GM18508 (cell line): ENCODE measurements around the gene GPR12.

Experiments used
- ATAC-seq: cut with Tn5 transposase; IDR thresholded peaks from one replicate; pipeline ENCODE4 v1.9.1; 2021; ENCODE audit warnings: moderate number of reproducible peaks; ENCODE audit not compliant: insufficient read depth, unreplicated experiment

Gene GPR12, protein sequence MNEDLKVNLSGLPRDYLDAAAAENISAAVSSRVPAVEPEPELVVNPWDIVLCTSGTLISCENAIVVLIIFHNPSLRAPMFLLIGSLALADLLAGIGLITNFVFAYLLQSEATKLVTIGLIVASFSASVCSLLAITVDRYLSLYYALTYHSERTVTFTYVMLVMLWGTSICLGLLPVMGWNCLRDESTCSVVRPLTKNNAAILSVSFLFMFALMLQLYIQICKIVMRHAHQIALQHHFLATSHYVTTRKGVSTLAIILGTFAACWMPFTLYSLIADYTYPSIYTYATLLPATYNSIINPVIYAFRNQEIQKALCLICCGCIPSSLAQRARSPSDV

DNA sequence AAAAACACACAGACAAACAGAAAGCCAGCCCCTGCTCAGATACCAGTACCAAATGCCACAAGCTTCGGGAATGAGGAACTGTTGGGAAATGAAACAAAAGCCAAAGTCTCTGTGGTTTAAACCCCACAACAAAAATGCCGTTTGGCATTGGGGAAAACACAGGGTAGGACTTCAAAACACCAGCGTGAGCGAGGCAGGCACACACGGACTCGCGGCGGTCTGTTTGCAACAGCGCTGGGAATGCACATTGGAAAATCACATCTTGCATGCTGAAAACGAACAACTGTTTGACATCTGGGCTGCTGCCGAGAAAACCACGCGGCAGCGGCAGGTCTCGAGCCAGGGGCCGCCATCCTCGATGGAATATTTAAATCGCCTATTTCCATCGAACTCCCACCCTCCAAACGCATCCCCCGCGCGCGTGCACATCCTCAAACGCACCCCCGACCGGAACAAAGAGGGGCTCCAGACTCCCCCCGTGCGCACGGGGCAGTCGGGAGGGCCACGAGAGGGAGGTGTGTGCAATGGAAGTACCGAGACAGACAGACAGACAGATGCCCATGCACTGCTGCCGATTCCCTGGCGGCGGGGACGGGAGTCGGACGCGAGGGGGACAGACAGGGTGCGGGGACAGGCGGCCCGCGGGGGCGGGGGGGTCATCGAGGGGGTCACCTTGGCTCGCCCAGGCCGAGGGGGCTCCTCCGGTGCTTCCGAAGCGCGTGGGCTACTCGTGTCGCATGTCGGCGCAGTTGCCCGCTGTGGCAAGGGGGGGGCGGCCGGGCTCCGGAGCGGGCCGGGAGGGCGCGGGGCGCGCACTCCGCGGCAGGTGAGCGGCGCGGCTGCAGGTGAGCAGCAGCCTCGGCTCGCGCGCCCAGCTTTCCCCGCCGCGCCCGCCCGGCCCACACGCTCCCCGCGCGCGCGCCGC, at the start of gene GPR12:
GPR12 (minus strand) TSS at position 880 of the 925 bp plus-strand sequence. CDS start 959 bp downstream, outside the sequence.
- ATAC-seq, result no peak

DNA sequence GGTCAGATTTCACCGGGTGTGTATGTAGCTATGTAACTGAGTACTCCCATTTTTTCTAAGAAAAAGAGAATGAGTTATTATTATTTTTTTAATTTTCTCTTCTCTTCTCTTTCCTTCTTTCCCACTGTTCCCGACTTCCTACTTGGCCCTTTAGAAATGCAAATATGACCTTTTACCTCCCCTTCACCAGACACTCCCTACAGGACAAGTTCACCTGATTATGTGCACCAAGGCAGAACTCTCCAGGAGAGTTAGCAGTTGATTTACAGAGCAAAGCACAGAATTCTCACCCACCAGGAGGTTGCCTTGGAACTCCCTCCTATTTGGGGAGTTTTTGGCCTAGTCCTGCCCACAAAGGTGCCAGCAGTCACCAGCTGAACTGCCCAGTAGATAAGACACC, 49.5 kb upstream of the GPR12 start:
- ATAC-seq, result no peak

DNA sequence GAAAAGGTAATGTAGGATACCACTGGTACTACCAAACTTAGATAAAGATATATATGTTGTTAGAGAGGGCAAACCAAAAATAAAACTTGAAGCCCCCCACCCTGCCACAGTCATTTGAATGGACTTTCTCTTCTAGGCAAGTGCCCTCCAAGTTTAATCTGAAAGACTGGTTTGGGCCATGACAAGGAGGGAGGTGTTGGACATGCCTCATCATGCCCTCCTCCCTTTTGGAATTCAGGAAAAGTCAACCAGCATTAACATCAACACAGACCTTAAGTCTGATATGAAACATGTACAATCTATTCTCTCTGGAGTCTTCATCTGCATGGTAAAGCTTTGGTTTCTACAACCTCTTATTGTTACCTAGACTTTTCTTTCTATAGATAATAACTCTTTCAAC, 46.3 kb upstream of the GPR12 start:
- no peak for ATAC-seq

DNA sequence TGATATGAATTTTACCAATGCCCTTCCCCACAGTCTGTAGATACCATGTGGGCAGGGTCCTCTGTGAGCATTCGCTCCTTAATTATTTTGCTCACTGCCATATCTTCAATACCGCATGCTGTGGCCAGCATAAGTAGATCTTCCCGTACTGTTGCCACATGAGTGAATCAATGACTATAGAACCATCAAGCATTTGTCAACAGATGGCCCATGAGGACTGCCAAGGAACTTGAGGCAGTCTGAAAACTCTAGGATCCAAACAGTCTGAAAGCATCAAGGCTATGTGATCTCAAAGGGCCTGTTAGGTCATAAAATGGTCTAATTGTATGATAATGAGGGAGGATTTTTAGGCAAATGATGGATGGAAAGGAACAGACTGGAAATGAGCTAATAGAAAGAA, 27.4 kb upstream of the GPR12 start:
- ATAC-seq, result no peak

DNA sequence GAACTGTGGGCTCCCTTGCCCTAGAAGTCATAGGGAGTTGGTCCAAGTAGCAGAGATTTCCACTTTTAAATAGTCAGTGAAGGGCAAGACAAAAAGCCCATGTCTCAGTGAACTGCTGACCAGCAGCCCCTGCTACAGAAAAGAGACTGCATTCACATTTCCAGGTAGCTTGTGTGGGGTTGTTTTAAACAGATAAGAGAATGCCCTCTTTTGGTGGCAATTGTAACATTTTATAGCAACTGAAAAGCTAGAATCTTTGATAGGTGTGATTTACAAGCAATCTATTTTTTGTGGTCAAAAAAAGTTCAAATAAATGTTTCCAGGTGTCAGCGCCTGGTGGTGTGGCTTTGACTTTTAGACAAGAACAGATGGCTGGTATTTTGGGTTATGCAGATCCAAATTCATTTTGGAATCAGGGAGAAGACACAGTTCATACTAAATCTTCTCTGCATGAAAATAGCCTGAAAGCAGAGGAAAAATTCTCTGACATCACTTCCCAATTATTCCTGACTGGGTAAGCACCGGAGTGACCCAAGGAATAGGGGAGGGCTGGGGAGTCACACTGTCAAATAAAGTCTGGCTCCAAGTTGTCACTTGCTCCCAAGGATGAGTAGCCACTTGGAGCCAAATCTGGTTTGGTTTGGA, 26.2 kb upstream of the GPR12 start:
- ATAC-seq, result no peak

DNA sequence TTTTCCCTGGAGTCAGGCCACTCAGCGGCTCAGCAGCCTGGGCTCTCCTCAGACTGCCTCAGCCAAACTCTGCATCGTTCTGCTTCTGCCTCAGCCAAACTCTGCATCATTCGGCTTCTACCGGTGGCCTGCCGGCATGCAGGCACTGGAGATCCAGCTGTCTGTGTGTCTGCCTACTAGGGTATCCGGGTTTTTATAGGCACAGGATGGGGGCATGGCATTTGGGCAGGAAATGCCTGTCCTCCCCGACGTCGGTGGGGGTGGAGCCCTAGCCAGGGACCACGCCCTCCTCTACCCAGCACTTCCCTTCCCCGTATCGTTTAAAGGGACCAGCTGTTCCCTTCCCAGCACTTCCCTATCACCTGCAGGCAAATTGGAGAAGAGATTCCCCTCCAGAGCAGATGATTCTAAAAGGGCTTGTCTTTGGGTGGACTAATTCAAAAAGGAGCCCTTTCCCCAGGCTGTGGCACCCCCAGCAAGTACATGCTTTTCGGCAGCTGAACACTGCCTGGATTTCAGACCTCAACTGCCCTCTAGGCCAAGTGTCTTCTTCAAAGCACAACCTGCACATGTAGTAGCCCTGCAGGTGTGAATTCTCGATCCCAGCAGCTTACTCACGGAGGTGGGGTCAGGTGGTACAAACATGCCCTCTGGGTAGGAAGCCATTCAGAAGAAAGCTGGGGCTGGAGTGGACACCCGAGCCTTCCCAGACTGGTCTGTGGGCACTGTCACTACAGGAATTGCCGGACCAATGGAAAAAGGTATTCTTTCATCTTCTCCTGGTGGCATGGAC, 25.4 kb upstream of the GPR12 start:
- ATAC-seq, result no peak

DNA sequence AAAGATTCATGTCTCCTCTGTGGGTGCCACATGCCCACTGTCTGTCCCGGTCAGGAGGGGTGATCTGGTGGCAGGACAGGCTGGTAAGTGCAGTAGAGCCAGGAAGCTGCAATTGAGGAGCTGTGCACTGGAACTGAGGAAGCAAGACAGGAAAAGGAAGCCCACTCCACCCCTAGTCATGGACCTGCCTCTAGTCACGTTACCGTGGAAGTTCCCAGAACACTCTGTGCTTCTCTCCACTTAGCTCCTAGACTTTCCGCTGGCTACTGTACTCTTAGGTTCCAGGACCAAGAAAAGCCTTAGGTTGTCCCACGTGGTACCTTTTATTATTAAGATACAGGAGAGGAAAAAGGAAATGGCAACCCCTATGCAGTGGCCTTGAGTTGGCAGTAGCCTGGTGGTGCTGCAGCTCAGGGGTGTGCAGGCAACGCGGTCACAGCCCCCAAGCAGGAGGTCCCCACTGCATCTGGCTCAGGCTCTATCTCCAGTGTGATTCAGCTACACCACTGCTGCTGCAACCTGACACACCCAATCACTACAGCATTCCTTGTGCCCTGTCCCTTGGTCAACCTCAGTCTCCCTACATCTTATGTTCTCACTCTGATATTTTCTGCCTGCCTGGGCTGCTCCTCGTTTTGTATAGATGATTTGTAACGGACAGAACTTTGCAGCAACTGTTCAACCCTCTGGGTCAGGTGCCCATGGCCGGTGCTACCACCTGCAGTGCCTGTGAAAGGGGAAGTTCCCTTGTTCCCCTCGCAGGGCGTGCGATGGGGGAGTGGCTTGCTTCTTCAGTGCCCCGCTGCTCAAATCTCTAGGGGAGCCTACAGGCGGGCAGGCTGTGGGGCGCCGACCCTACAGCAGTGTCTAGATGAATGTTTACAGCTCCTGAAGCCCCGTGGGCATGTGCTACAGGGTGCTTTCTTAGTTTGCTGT, 24.4 kb upstream of the GPR12 start:
- ATAC-seq, result no peak

DNA sequence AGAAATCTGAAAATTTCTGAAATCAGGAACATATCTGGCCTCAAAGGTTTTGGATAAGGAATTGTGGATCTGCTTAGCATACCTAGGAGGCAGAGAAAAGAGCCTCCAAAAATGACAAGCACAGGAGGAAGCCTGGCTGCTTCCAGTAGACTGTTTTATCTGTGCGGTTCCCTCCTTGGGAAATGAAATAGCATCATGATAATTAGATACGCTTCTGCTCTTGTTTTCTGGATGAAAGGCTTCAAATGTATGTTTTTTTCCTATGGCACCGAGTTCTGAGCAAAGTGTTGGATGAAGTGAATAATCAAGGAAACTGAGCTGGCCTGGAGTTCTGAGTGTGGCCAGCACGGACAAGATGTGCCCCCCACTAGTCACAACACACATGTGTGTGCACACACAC, 19.8 kb upstream of the GPR12 start:
- ATAC-seq, result no peak

DNA sequence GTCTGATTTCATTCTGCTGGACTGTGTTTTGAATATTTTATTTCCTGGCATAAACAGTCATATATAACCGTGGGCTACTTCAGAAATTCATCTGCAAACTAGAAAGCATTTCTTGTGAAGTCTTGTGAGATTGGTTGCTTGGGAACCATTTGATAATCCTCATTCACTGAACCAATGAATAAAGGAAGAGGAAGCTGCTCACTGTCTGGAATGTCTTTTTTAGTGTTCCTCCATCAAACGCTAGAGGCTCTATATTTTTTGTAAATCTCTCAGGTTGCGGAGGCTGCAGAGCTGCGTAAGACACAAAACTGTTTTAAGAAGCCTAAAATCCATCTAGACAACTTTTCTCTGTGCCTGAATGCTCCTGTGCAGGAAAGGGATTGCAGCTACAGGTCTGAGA, 18.7 kb upstream of the GPR12 start:
- ATAC-seq, result no peak

DNA sequence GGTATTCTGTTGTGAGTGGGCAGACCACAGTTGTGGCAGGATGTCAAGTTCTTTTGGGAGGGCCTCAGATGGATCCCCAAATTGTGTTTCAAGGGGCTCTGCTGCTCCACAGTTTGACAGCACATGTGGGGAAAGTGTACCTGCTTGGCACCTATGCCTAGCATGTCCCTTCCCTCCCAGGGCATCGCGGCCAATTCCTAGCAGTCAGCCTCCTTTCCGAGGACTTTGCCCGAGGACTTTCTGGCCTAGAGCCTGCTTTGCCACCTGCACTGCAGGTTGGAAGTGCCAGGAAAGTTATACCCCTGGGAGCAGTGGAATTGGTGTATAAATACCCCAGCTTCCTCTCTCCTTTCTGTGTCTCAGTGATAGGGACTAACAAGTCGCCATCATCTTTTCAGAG, 11.9 kb upstream of the GPR12 start:
- no peak for ATAC-seq

DNA sequence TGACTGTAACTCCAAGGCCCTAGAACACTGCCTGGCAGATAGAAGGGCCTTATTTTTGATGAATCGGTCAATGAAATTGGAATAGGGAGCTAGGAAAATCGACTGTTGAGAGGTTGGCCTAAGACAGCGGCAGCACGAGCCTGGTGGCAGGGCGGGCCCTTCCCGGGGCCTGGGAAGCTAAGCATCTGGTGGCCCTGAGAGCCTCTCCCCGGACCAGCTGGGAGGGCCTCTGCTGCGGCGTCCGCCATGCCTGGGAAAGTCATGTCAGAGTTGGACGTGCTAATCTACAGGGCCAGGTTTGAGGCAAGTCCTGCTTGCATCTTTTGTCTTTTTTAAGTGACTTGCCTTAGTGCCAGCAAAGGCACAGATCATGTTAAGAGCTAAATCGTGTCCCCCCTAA, 11.2 kb upstream of the GPR12 start:
- ATAC-seq, result no peak

DNA sequence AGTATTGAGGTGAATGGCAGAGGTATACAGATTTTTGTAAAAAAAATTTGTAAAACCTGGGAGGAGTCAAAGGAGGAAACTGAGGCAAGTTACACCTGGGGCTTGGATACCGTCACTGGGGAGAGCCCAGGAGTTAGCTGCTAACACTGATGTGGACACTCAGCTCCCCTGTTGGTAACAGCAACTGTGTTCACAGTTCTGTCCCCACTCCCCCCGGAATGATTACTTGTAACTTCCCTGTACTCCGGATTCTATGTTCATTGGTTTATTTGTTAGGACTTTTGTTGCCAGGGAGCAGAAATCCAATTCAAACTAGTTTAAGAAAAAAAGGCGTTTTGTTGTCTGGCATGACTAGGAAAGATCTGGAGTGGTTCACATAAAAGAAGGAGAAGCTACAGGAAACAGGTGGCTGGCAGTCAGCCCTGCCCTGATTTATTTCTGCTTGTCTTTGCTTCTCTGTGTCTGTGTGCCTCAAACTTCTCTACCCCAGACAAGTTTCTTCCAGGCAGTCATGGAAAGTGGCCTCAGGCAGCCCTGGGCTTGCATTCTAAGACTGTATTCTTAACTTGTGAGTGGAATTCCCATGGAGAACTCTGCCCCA, 2.3 kb upstream of the GPR12 start:
- ATAC-seq, result no peak

DNA sequence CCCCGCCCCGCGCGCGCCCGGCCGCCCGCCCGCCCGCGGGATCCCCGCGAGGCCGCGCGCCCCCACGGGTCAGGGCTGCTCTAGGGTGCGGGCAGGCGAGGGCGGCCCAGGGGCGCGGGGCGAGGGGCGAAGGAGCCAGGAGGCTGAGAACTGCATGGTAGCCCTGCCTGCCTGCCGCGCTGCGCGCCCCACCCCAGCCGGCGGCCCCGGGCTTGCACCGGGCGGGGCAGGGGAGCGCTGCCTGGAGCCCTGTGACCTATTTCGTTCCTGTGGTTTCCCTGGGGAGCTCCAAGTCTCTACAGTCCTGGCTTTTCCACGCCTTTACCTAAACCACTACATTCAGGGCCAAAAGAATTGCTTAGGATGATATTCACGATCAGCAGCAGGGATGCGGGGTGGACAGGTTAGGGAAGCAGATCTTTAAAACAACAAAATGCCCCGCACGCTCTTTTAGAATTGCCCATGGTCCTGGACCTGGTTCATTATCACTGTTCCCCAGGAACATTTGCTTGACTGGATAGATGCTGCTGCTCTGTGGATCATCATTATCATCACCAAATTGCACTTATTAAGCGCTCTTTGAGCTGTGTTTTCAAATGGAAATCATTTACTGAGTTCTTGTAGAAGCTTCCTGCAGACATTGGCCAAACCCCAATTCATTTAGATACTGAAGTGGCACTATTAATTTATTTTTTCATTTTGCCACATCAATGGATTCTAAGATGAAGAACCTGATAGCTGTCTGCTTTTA, 421 bp upstream of the GPR12 start:
- ATAC-seq, result no peak

DNA sequence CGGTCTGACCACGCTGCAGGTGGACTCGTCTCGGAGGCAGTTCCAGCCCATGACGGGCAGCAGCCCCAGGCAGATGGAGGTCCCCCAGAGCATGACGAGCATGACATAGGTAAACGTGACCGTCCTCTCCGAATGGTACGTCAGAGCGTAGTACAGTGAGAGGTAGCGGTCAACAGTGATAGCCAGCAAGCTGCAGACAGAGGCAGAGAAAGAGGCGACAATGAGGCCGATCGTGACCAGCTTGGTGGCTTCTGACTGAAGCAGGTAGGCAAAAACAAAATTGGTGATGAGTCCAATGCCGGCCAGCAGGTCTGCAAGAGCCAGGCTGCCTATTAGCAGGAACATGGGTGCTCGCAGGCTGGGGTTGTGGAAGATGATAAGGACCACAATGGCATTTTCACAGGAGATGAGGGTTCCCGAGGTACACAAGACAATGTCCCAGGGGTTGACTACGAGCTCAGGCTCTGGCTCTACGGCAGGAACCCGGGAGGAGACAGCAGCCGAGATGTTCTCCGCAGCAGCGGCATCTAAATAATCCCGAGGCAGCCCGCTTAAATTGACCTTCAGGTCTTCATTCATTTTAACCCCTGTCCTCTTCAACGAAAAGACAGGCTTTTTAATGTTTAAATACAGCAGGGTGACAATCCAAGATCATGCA, 1.2 kb downstream of the GPR12 start:
- no peak for ATAC-seq

DNA sequence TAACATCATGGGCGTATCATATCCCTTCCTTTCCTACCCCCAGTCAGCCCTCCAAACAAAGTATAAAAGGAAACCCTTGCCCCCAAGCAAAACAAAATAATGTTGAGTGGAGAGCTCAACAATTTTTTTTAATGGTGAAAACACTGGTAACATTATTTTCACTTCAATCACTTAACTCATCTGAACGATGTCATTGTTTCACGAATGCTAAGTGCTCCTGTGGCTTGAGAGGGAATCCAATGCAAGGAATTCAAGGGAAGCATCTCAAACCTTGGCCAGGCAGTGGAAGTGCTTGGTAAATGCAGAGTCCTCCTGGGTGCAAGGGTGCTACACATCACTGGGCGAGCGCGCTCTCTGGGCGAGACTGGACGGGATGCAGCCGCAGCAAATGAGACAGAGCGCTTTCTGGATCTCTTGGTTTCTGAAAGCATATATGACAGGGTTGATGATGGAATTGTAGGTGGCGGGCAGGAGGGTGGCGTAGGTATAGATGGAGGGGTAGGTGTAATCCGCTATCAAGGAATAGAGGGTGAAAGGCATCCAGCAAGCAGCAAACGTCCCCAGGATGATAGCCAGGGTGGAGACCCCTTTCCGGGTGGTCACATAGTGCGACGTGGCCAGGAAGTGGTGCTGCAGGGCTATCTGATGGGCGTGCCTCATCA, 2.0 kb downstream of the GPR12 start:
- ATAC-seq, result no peak

DNA sequence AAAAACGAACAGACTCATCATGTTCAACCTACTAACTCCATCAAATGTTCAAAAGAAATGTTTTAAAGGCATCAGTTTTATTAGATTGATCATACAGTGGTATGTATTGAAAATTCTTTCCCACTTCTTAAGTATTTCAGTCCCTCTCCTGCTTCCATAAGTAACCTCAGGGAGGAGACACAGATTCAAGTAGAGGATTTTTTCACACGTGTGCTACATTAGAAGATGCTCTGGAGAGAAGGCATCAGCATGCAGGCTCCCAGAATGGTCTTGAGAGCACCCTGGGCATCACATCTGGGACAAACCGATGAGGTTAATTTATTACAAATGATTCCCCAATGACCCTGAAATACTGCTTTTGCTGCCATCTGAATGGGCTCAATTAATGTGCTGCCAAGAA, 3.6 kb downstream of the GPR12 start:
- no peak for ATAC-seq

DNA sequence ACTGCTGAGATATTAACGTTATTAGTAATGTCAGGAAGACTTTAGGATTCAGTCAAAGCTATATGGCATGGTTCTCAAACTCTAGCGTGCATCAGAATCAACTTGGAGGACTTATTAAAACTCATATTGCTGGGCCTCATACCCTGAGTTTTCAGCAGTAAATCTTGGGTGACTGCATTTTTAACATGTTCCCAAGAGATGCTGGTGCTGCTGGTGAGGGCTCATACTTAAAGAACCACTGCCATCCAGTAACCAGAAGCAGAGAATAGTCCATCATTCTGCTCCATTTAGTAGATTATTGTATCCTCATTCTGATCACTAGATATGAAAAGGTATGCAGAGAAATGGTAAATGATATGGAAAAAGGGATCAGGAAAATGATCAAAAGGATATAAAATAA, 7.9 kb downstream of the GPR12 start:
- no peak for ATAC-seq
